AG08395 (cell line): ENCODE measurements around the gene KAT7.
A peak's percentile ranks its signal among the peaks of the same experiment; 100 is the strongest.

Source experiments
- DNase-seq: peaks from one replicate; pipeline ENCODE4 v3.0.0; 2012; ENCODE audit warnings: mixed read lengths, low spot score

Gene KAT7

GRCh38 chr17:49760932-49761558 is 27.4 kb upstream of the KAT7 start:
- no peak for DNase-seq

- no peak for DNase-seq
These were observed 26.1 kb upstream of the KAT7 start for GRCh38 chr17:49762151-49762941.

GRCh38 chr17:49763735-49764558 is 24.5 kb upstream of the KAT7 start, which contains the start of gene FAM117A:
TSS of gene FAM117A (minus strand) at chr17:49764131. CDS start at chr17:49764087, 44 bp downstream.
- peak; percentile 100 for DNase-seq

- no peak for DNase-seq
These were observed 23.8 kb upstream of the KAT7 start for GRCh38 chr17:49764559-49765180.

- DNase-seq, result no peak
These were observed 21.5 kb upstream of the KAT7 start for GRCh38 chr17:49766918-49767530.

GRCh38 chr17:49775546-49776260 is 12.8 kb upstream of the KAT7 start:
- DNase-seq, result no peak

GRCh38 chr17:49776551-49777300 is 11.8 kb upstream of the KAT7 start:
- no peak for DNase-seq

- no peak for DNase-seq
These were observed 10.9 kb upstream of the KAT7 start for GRCh38 chr17:49777563-49777962.

- DNase-seq, result no peak
These were observed 9.2 kb upstream of the KAT7 start for GRCh38 chr17:49779156-49779738.

- DNase-seq, result peak; percentile 87
These were observed 8.7 kb upstream of the KAT7 start for GRCh38 chr17:49779739-49780231.

GRCh38 chr17:49783071-49783715 is 5.3 kb upstream of the KAT7 start:
- DNase-seq, result no peak

- DNase-seq, result no peak
These were observed 4.7 kb upstream of the KAT7 start for GRCh38 chr17:49783791-49784190.

- DNase-seq, result no peak
These were observed 3.8 kb upstream of the KAT7 start for GRCh38 chr17:49784636-49785035.

GRCh38 chr17:49787884-49788477 is 500 bp upstream of the KAT7 start:
- no peak for DNase-seq

GRCh38 chr17:49789243-49789578 is 730 bp downstream of the KAT7 start:
- DNase-seq, result no peak

GRCh38 chr17:49793309-49793708 is 4.8 kb downstream of the KAT7 start:
- DNase-seq, result no peak

- DNase-seq, result no peak
These were observed 6.9 kb downstream of the KAT7 start for GRCh38 chr17:49795372-49795771.

- DNase-seq, result no peak
These were observed 9.7 kb downstream of the KAT7 start for GRCh38 chr17:49798182-49798581.

- DNase-seq, result no peak
These were observed 10.3 kb downstream of the KAT7 start for GRCh38 chr17:49798738-49799137.
